KMS-11 (cell line): Measurements from ENCODE around the gene SLC38A2.

Source experiments
- H2AFZ ChIP-seq: fragments of 200-600 bp; sonication (generic); 2 replicates; pipeline ENCODE4 v1.6.1; 2016; ENCODE audit warnings: antibody characterized with exemption, mixed run types, low read depth
- H3K27ac ChIP-seq: fragments of 200-600 bp; sonication (generic); 2 replicates; pipeline ENCODE4 v1.6.1; 2016; ENCODE audit warnings: mild to moderate bottlenecking, mixed run types
- H3K27me3 ChIP-seq: fragments of 200-600 bp; sonication (generic); 2 replicates; pipeline ENCODE4 v1.6.1; 2017; ENCODE audit warnings: mild to moderate bottlenecking, low read depth, mixed run types, moderate library complexity; ENCODE audit not compliant: insufficient read depth
- H3K36me3 ChIP-seq: fragments of 200-600 bp; sonication (generic); 2 replicates; pipeline ENCODE4 v1.6.1; 2017; ENCODE audit warnings: mild to moderate bottlenecking, mixed run types; ENCODE audit not compliant: insufficient read depth
- H3K4me1 ChIP-seq: fragments of 200-600 bp; sonication (generic); 2 replicates; pipeline ENCODE4 v1.6.1; 2016; ENCODE audit warnings: mild to moderate bottlenecking, low read depth, mixed run types; ENCODE audit not compliant: poor library complexity, severe bottlenecking
- H3K4me2 ChIP-seq: fragments of 200-600 bp; sonication (generic); 2 replicates; pipeline ENCODE4 v1.7.0; 2016; ENCODE audit warnings: mild to moderate bottlenecking, mixed run types
- H3K4me3 ChIP-seq: fragments of 200-600 bp; sonication (generic); IDR thresholded peaks from 2 replicates; pipeline ENCODE4 v1.6.1; 2017; ENCODE audit warnings: low read depth, low read length, mixed read lengths; ENCODE audit not compliant: insufficient read depth
- H3K79me2 ChIP-seq: fragments of 200-600 bp; sonication (generic); 2 replicates; pipeline ENCODE4 v1.6.1; 2016; ENCODE audit warnings: low read depth, mixed run types; ENCODE audit not compliant: insufficient read depth
- H3K9ac ChIP-seq: fragments of 200-600 bp; sonication (generic); 2 replicates; pipeline ENCODE4 v1.6.1; 2016; ENCODE audit warnings: mild to moderate bottlenecking, mixed run types
- H4K20me1 ChIP-seq: fragments of 200-600 bp; sonication (generic); 2 replicates; pipeline ENCODE4 v1.6.1; 2016; ENCODE audit warnings: mild to moderate bottlenecking, mixed run types; ENCODE audit not compliant: insufficient read depth
- TF ChIP-seq, protein P1 (sequence below): fragments of 200-600 bp; sonication (generic); conservative IDR thresholded peaks from 2 replicates; pipeline ENCODE4 v1.6.1; 2017; ENCODE audit warnings: low read depth, mild to moderate bottlenecking, antibody characterized with exemption, low read length, moderate library complexity, mixed read lengths

SLC38A2 gene

DNA sequence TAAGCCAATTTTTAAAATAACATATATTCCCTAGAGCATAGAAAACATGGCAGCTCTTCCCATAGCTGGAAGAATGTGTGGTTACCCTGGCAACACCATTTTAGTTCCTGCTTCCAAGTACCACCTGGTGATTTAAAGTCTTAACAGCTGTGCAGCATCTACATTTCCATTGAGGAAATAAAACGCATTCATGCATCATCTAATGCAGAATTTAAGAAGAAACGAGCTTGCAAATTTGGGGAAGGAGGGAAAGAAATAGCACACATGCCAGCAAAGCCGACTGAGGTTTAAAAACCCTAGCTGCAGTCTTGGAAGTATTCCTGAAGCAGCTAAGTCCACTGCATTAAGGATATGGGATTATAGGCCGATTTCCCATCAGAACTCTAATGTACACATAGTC is 22.8 kb upstream of the SLC38A2 start:
- Histone ChIP-seq H3K9ac (no peak overlapping the region), H2AFZ (no peak overlapping the region), H3K27me3 (no peaks in the 10 kb centered on the region), H3K4me1 (peaks cover 30% of the 10 kb centered on the region), H3K4me2 (no peak overlapping the region), H3K4me3 (no peak overlapping the region), H4K20me1 (no peaks in the 10 kb centered on the region), H3K36me3 (no peaks in the 10 kb centered on the region), H3K27ac (no peak overlapping the region), H3K79me2 (no peaks in the 10 kb centered on the region)
- TF ChIP-seq, protein P1, sequence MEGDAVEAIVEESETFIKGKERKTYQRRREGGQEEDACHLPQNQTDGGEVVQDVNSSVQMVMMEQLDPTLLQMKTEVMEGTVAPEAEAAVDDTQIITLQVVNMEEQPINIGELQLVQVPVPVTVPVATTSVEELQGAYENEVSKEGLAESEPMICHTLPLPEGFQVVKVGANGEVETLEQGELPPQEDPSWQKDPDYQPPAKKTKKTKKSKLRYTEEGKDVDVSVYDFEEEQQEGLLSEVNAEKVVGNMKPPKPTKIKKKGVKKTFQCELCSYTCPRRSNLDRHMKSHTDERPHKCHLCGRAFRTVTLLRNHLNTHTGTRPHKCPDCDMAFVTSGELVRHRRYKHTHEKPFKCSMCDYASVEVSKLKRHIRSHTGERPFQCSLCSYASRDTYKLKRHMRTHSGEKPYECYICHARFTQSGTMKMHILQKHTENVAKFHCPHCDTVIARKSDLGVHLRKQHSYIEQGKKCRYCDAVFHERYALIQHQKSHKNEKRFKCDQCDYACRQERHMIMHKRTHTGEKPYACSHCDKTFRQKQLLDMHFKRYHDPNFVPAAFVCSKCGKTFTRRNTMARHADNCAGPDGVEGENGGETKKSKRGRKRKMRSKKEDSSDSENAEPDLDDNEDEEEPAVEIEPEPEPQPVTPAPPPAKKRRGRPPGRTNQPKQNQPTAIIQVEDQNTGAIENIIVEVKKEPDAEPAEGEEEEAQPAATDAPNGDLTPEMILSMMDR, result no peak

DNA sequence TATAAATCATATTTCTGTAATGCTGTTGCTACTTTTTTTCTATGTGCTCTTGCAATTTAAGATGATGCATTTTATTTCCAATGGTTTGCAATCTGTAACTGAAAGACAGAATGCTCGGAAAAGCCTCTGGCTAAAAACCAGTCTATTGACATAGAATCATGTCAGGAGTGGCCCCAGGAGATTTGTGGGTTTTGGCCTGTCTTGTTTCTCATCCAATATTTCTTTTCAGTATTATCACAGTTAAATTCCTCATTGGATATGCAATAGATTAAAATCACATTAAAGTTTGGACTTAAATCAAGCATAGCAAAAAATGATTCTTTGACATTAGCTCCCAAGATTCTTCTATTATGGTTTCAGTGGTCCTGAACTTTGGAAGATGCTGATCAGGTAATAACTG is 19.1 kb upstream of the SLC38A2 start:
- Histone ChIP-seq H3K27me3 (no peaks in the 10 kb centered on the region), H3K27ac (no peak overlapping the region), H2AFZ (no peak overlapping the region), H3K79me2 (no peaks in the 10 kb centered on the region), H3K36me3 (no peaks in the 10 kb centered on the region), H4K20me1 (no peaks in the 10 kb centered on the region), H3K4me2 (no peak overlapping the region), H3K9ac (no peak overlapping the region), H3K4me3 (no peak overlapping the region), H3K4me1 (peaks cover 57% of the 10 kb centered on the region)
- TF ChIP-seq, protein P1, result no peak

GRCh38 chr12:46390881-46391280 is 18.3 kb upstream of the SLC38A2 start:
- Histone ChIP-seq H3K4me1 (peaks cover 64% of the 10 kb centered on the region), H3K4me3 (no peak overlapping the region), H3K4me2 (no peak overlapping the region)

GRCh38 chr12:46390304-46390703 is 17.7 kb upstream of the SLC38A2 start:
- TF ChIP-seq, protein P1, result no peak
- 0 out of 2 replicates have a peak, but pooled peaks cover 3% of the 10 kb centered on the region for H3K79me2 ChIP-seq
- no peaks in the 10 kb centered on the region for H4K20me1 ChIP-seq
- no peak overlapping the region for H3K9ac ChIP-seq
- H2AFZ ChIP-seq, result no peak overlapping the region
- no peak overlapping the region for H3K4me2 ChIP-seq
- no peak overlapping the region for H3K4me3 ChIP-seq
- H3K4me1 ChIP-seq, result peaks cover 70% of the 10 kb centered on the region
- no peak overlapping the region for H3K27ac ChIP-seq
- no peaks in the 10 kb centered on the region for H3K27me3 ChIP-seq
- H3K36me3 ChIP-seq, result no peaks in the 10 kb centered on the region

More at GRCh38 chr12:46390881-46391280, 18.3 kb upstream of the SLC38A2 start:
- H3K79me2 ChIP-seq, result no peaks in the 10 kb centered on the region
- TF ChIP-seq, protein P1, result no peak
- no peak overlapping the region for H2AFZ ChIP-seq
- H4K20me1 ChIP-seq, result no peaks in the 10 kb centered on the region
- H3K9ac ChIP-seq, result no peak overlapping the region
- no peaks in the 10 kb centered on the region for H3K36me3 ChIP-seq
- no peaks in the 10 kb centered on the region for H3K27me3 ChIP-seq
- H3K27ac ChIP-seq, result no peak overlapping the region
